Activated gamma-delta T cell (primary cell): ENCODE measurements around the gene AXDND1.
"Not testable (repeated sequence)": the region's sequence is repeated elsewhere in the genome, so short reads cannot be mapped to it uniquely, and the experiment has no call there.

Source experiments
- DNase-seq: peaks from one replicate; lab custom pipeline; 2025; lab: John Stamatoyannopoulos, UW

Gene AXDND1

GRCh38 chr1:179366093-179366800, 476 bp downstream of the AXDND1 start:
- no peak for DNase-seq

- DNase-seq, result no peak
These were observed 4.1 kb downstream of the AXDND1 start for GRCh38 chr1:179369751-179370341.

- DNase-seq, result no peak
These were observed 6.4 kb downstream of the AXDND1 start for GRCh38 chr1:179372160-179372559.

- DNase-seq, result no peak
These were observed 10.5 kb downstream of the AXDND1 start for GRCh38 chr1:179376223-179376622.

GRCh38 chr1:179380299-179380698, 14.5 kb downstream of the AXDND1 start:
- no peak for DNase-seq

DNA sequence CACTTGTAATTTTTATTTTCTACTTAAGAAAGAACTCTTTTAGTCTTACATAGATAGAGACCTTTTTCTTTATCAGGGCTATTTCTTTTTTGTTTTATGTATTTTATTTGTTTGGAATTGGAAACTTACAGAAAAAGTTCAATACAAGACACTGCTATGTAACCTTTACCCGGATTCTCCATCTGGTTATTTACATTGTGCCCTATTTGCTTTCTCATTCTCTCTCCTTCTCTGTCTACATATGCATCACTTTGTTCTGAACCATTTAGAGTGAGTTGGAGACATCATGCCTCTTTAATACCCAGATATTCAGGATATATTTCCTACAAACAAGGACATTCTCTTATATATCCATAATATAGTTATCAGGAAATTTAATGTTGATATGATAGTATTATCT, 18.3 kb downstream of the AXDND1 start:
- no peak for DNase-seq

GRCh38 chr1:179385510-179385909, 19.7 kb downstream of the AXDND1 start:
- DNase-seq, result no peak

GRCh38 chr1:179393721-179394120, 27.9 kb downstream of the AXDND1 start:
- no peak for DNase-seq

- not testable (repeated sequence) for DNase-seq
These were observed 33.6 kb downstream of the AXDND1 start for GRCh38 chr1:179399399-179399798.

DNA sequence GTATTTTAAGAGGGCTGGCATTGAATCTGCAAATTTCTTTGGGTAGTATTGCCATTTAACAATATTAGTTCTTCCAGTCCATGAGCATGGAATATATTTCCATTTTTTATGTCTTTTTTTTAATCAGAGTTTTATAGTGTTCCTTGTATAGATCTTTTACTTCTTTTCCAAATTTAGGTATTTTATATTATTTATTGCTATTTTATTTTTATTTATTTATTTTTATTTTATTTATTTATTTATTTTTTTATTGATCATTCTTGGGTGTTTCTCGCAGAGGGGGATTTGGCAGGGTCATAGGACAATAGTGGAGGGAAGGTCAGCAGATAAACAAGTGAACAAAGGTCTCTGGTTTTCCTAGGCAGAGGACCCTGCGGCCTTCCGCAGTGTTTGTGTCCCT, 52.0 kb downstream of the AXDND1 start:
- not testable (repeated sequence) for DNase-seq

DNA sequence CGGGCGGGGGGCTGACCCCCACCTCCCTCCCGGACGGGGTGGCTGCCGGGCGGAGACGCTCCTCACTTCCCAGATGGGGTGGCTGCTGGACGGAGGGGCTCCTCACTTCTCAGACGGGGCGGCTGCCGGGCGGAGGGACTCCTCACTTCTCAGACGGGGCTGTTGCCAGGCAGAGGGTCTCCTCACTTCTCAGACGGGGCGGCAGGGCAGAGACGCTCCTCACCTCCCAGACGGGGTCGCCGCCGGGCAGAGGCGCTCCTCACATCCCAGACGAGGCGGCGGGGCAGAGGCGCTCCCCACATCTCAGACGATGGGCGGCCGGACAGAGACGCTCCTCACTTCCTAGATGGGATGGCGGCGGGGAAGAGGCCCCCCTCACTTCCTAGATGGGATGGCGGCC, 52.9 kb downstream of the AXDND1 start:
- not testable (repeated sequence) for DNase-seq

GRCh38 chr1:179424610-179425009, 58.8 kb downstream of the AXDND1 start:
- no peak for DNase-seq

DNA sequence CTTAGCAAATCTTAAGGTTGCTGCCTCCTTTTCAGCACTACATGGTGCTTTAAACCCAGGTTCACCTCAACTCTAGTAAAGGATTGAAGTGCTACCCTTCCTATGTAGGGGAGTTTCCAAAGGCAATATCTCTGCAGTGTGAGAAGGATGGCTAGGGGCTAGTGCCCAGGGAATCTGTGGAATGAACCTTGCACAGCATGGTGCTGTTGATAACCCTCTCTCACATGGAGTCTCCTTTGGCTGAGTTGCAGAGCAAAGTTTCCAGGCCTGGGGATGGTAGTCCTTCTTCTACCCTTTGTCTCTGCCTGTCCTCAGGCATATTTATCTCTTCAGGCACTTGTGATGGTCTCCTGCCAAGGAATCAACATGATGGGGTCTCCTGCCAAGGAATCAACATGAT, 59.4 kb downstream of the AXDND1 start:
- DNase-seq, result no peak

- DNase-seq, result no peak
These were observed 71.4 kb downstream of the AXDND1 start for GRCh38 chr1:179437171-179437570.

- DNase-seq, result not testable (repeated sequence)
These were observed 73.9 kb downstream of the AXDND1 start for GRCh38 chr1:179439646-179440045.

GRCh38 chr1:179440301-179440700, 74.5 kb downstream of the AXDND1 start:
- DNase-seq, result not testable (repeated sequence)

DNA sequence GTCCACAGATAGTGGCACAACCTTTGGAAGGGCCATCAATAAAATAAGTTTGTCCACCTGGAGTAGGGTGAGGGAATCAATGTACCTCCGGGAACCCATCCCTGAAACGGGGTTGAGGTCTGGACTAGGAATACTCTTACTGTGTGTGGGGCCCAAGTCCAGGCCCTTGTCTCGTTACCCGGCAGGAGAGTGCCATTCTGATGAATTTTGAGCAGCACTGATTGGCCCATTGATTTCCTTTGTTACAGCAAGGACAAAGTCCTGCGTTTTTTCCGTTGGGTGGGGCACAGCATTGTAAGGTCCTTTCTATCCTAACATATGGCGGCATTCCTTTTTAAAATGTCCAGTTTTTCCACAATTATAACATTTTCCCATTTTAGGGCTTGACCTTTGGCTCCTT, 75.2 kb downstream of the AXDND1 start:
- no peak for DNase-seq

- DNase-seq, result no peak
These were observed 75.7 kb downstream of the AXDND1 start for GRCh38 chr1:179441501-179441900.

DNA sequence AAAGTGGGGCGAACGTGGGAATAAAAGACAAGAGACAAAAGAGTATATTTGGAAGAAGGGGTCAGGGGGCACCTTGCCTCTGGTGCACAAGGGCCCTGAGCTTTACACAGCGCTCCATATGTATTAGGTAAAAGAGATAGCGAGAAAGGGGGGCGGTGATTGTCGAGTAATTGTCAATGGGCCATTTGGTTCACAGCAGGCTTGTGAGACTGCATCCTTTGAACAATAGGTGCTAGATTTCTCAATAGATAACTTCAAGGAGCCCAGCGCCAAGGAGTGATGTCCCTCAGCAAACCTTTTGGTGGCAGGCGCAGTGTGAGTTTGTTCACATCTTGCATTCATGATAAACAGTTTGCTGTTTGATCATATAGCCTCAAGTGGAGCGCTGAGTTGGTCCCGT, 77.1 kb downstream of the AXDND1 start:
- DNase-seq, result not testable (repeated sequence)

- no peak for DNase-seq
These were observed 79.8 kb downstream of the AXDND1 start for GRCh38 chr1:179445593-179445992.

DNA sequence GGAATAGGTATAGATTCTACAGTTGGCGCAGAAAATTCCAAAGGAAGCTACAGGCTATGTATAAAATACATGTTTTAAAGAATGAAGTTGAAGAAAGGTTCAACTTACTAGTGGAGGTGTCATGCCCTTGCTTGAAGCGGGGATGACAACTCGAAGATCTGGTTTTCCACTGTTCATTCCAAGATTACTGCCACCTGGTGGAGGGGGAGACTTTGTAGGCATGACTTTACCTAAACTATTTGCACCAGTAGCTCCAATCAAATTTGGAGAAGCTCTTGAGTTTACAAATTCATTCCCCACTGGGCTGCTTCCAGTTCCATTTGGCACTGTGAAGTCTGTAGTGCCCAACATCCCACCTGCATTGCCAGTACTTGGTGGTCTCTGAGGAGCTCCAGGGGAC, 81.7 kb downstream of the AXDND1 start:
- DNase-seq, result no peak

- no peak for DNase-seq
These were observed 82.8 kb downstream of the AXDND1 start for GRCh38 chr1:179448437-179449149.

DNA sequence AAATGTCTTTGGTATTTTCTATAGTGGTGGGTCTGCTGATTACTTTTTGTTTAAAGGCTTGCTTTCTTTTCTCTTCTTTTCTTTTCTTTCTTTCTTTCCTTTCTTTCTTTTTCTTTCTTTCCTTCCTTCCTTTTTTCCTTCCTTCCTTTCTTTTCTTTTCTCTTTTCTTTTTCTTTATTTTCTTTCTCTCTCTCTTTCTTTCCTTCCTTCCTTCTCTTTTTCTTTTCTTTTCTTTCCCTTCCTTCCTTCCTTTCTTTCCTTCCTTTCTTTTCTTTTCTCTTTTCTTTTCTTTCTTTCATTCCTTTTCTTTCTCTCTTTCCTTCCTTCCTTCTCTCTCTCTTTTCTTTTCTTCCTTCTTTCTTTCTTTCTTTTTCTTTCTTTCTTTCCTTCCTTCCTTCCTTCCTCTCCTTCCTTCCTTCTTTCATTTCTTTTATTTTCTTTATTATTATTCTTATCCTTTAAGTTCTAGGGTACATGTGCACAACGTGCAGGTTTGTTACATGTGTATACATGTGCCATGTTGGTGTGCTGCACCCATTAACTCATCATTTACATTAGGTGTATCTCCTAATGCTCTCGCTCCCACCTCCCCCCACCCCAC, 93.9 kb downstream of the AXDND1 start:
- not testable (repeated sequence) for DNase-seq
